ENCODE data around the gene LRRK2.
"Not testable (repeated sequence)": the region's sequence is repeated elsewhere in the genome, so short reads cannot be mapped to it uniquely, and the experiment has no call there.

LRRK2 gene

GRCh38 chr12:40248034-40248433 lies 23.2 kb downstream of the LRRK2 start:
- no peak overlapping the region for H3K27ac ChIP-seq
- no peak for TF ChIP-seq ZFX (IDR thresholded peaks at IDR 0.05; ENCODE audit: borderline replicate concordance)
- TF ChIP-seq, protein P1, sequence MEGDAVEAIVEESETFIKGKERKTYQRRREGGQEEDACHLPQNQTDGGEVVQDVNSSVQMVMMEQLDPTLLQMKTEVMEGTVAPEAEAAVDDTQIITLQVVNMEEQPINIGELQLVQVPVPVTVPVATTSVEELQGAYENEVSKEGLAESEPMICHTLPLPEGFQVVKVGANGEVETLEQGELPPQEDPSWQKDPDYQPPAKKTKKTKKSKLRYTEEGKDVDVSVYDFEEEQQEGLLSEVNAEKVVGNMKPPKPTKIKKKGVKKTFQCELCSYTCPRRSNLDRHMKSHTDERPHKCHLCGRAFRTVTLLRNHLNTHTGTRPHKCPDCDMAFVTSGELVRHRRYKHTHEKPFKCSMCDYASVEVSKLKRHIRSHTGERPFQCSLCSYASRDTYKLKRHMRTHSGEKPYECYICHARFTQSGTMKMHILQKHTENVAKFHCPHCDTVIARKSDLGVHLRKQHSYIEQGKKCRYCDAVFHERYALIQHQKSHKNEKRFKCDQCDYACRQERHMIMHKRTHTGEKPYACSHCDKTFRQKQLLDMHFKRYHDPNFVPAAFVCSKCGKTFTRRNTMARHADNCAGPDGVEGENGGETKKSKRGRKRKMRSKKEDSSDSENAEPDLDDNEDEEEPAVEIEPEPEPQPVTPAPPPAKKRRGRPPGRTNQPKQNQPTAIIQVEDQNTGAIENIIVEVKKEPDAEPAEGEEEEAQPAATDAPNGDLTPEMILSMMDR (IDR thresholded peaks at IDR 0.05), result no peak

- TF ChIP-seq, protein P1 (IDR thresholded peaks at IDR 0.05), result no peak
- TF ChIP-seq ZFX (IDR thresholded peaks at IDR 0.05; ENCODE audit: borderline replicate concordance), result no peak
- H3K27ac ChIP-seq, result no peak overlapping the region
Observed at GRCh38 chr12:40248585-40249297, 23.9 kb downstream of the LRRK2 start.

- H3K27ac ChIP-seq, result not testable (repeated sequence)
Observed at GRCh38 chr12:40250652-40251051, 25.9 kb downstream of the LRRK2 start.

DNA sequence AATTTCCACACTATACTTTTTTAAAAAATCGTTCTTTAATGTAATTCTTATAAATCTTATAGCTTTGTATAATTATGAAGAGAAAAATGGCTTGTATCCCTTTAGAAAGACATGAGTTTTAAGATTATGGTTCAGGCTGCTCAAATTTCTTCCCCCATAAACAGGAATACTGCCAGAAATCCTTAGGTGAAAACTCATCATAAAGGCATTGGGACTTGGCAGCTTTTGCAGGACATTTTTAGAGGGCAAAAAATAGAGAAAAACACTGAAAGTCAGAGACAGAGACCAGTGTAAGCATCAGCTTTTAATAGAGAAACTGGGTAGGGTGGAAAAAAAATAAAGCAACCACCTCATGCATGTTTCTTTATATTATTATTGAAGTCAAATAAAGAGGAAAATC lies 29.1 kb downstream of the LRRK2 start:
- H3K27ac ChIP-seq, result no peak overlapping the region

GRCh38 chr12:40254455-40255085 lies 29.8 kb downstream of the LRRK2 start:
- no peak overlapping the region for H3K27ac ChIP-seq
- TF ChIP-seq, protein P1 (IDR thresholded peaks at IDR 0.05), result no peak
- TF ChIP-seq ZFX (IDR thresholded peaks at IDR 0.05; ENCODE audit: borderline replicate concordance), result no peak

More for the DNA sequence above, 29.1 kb downstream of the LRRK2 start:
- TF ChIP-seq, protein P1 (IDR thresholded peaks at IDR 0.05), result no peak
- TF ChIP-seq ZFX (IDR thresholded peaks at IDR 0.05; ENCODE audit: borderline replicate concordance), result no peak

GRCh38 chr12:40258371-40258770 lies 33.6 kb downstream of the LRRK2 start:
- H3K27ac ChIP-seq, result no peak overlapping the region
- TF ChIP-seq, protein P1 (IDR thresholded peaks at IDR 0.05), result no peak
- TF ChIP-seq ZFX (IDR thresholded peaks at IDR 0.05; ENCODE audit: borderline replicate concordance), result no peak

DNA sequence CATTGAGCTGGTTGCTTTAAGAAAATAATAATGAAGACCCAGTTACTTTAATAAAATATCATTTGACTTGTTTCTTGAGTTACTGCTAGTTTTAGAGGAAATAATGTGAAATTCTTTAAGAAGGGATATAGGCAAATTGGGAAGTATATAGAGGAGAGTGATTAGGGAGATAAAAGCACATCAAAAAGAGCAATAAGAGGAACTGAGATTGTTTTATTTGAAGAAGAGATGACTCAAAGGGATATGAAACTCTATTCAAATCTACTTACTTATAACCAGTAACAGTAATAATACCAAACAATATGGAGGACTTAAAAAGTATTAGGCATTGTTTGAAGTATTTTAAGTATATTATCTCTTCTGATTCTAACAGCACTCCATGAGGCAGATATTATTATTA lies 37.1 kb downstream of the LRRK2 start:
- TF ChIP-seq ZFX (IDR thresholded peaks at IDR 0.05; ENCODE audit: borderline replicate concordance), result no peak
- TF ChIP-seq, protein P1 (IDR thresholded peaks at IDR 0.05), result no peak
- H3K27ac ChIP-seq, result no peak overlapping the region
